PC-3 (cell line): ENCODE data around the gene INIP.

ENCODE experiments used
- EZH2phosphoT487 ChIP-seq: fragments of 300-600 bp; sonication (generic); IDR thresholded peaks from 2 replicates; pipeline ENCODE4 v1.6.1; 2018; ENCODE audit warnings: mild to moderate bottlenecking, antibody characterized with exemption, low read length, borderline replicate concordance
- TF ChIP-seq, protein P1 (sequence below): fragments of 300-600 bp; sonication (generic); conservative IDR thresholded peaks from 2 replicates; pipeline ENCODE4 v1.5.1; 2017; ENCODE audit warnings: antibody characterized with exemption, low read depth, mild to moderate bottlenecking, low read length

DNA sequence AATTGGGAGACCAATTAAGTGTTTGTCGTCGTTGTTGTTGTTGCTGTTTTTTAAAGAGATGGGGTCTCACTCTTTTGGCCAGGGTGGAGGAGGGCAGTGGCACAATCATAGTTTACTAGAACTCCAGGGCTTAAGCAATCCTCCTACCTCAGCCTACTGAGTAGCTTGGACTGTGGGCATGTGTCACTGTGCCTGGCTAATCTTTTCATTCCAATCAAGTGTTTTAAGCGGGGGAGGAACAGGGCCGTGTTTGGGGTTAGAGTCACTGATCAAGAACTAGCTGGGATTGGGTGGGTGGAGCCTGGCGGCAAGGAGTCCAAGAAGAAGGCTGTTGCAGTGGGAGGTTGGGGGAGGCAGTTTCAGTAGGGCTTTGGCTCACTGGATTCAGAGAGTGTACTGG, 46.4 kb upstream of the INIP start:
- TF ChIP-seq, protein P1, sequence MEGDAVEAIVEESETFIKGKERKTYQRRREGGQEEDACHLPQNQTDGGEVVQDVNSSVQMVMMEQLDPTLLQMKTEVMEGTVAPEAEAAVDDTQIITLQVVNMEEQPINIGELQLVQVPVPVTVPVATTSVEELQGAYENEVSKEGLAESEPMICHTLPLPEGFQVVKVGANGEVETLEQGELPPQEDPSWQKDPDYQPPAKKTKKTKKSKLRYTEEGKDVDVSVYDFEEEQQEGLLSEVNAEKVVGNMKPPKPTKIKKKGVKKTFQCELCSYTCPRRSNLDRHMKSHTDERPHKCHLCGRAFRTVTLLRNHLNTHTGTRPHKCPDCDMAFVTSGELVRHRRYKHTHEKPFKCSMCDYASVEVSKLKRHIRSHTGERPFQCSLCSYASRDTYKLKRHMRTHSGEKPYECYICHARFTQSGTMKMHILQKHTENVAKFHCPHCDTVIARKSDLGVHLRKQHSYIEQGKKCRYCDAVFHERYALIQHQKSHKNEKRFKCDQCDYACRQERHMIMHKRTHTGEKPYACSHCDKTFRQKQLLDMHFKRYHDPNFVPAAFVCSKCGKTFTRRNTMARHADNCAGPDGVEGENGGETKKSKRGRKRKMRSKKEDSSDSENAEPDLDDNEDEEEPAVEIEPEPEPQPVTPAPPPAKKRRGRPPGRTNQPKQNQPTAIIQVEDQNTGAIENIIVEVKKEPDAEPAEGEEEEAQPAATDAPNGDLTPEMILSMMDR = no peak
- no peak for TF ChIP-seq EZH2phosphoT487
